Measurements from ENCODE around the gene ANKRD34C. TPM values are rescaled to one million over a fixed set of nuclear protein-coding genes. Genes with fewer than 3 reads are reported as not detected.

ANKRD34C gene
- polyA plus RNA-seq, 1 donor (not counting 4 experiments of a cell fraction or from before 2014, with no cell fraction given): not detected

DNA sequence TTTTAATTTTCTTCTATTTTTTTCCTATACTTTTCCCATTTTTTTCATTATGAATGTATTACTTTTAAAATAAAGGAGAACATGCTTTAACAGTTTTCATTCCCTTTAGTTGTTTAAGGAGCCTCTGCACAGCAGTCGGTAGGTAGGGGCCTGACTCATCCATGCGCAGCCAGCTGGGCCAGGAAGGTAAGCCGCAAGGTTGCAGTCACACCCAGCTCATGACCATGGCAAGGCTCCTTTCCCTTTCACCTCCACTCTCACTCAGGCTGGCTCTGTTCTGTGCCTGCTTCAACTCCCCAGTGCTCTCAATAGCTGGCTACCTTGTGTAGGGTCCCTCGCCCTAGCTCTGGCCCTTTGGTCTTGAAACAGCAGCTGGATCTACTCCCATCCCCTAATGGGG is 17.4 kb upstream of the ANKRD34C start:
- no peaks in the 10 kb centered on the region for H3K9me3 ChIP-seq (ENCODE audit: control insufficient read depth, low read depth, low read length)
- H3K4me1 ChIP-seq (ENCODE audit: control insufficient read depth, extremely low read depth, insufficient read depth, low read length): no peaks in the 10 kb centered on the region
- no peak for FAIRE-seq
- H2AFZ ChIP-seq (ENCODE audit: control insufficient read depth, low read length): no peak overlapping the region
- no peaks in the 10 kb centered on the region for H4K20me1 ChIP-seq (ENCODE audit: control insufficient read depth, extremely low read depth, insufficient read depth, low read length)
- no peak overlapping the region for H3K9ac ChIP-seq (ENCODE audit: control insufficient read depth, extremely low read depth, insufficient read depth, low read length)
- no peak overlapping the region for H3K4me2 ChIP-seq (ENCODE audit: control insufficient read depth, extremely low read depth, insufficient read depth, low read depth, low read length)
- no peak for TF ChIP-seq CTCF (optimal IDR thresholded peaks at IDR 0.05 in 1 of 3, IDR thresholded peaks at IDR 0.05 in 1 of 3, conservative IDR thresholded peaks at IDR 0.05 in 1 of 3; ENCODE audit: extremely low read depth in 1 of 3, insufficient read depth in 2 of 3, low read length in 3 of 3)
- no peak for TF ChIP-seq EZH2 (IDR thresholded peaks at IDR 0.05; ENCODE audit: low read length)
- DNase-seq (ENCODE audit: low read depth, low spot score): no peak
- H3K36me3 ChIP-seq (ENCODE audit: control insufficient read depth in 2 of 2, extremely low read depth in 1 of 2, insufficient read depth in 2 of 2, low read length in 2 of 2): no peaks in the 10 kb centered on the region
- H3K27me3 ChIP-seq (ENCODE audit: control insufficient read depth, extremely low read depth, insufficient read depth, low read length): peaks cover 3% of the 10 kb centered on the region
- no peaks in the 10 kb centered on the region for H3K9me1 ChIP-seq (ENCODE audit: control insufficient read depth, extremely low read depth, insufficient read depth, low read length)
- no peak overlapping the region for H3K27ac ChIP-seq (ENCODE audit: control insufficient read depth, insufficient read depth, low read length)
- dilution Hi-C loops (cut with MboI; ENCODE audit: extremely low pct_ligation_motif_present, low sequenced_read_pairs): no loop called here
- H3K79me2 ChIP-seq (ENCODE audit: control insufficient read depth, insufficient read depth, low read length): no peaks in the 10 kb centered on the region
- no peak overlapping the region for H3K4me3 ChIP-seq (ENCODE audit: control insufficient read depth in 2 of 3, extremely low read depth in 1 of 3, insufficient read depth in 2 of 3, low read depth in 1 of 3, low read length in 3 of 3)

DNA sequence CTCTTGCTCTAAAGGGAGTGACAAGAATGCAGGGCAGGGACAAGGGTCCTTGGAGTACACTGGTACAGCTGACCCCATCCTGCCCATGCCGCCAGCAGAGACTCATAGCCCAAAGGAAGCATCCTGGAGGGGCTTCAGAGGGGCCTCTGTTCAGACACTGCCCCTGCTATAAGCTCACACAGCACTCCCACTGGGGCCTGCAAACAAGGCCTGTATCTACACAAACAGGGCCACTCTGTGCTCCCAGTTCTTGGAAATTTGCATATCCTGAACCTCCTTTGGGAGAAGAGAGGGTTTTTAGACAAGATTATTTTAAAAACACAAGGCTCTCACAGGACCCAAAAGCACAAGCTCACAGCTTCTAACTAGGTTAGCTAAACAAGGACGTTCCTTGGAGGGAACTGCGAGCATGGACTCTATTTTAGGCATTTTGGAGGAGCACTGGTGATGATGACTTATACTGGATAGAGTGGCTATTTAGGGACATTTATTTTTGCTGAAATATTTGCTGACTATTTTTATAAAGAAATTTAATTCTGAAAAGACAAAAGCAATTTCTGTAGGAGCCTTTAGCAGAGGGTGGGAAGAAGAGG is 16.4 kb upstream of the ANKRD34C start:
- Histone ChIP-seq H3K9me1 (ENCODE audit: control insufficient read depth, extremely low read depth, insufficient read depth, low read length) (no peaks in the 10 kb centered on the region), H3K79me2 (ENCODE audit: control insufficient read depth, insufficient read depth, low read length) (no peaks in the 10 kb centered on the region), H3K4me3 (ENCODE audit: control insufficient read depth in 2 of 3, extremely low read depth in 1 of 3, insufficient read depth in 2 of 3, low read depth in 1 of 3, low read length in 3 of 3) (no peak overlapping the region), H4K20me1 (ENCODE audit: control insufficient read depth, extremely low read depth, insufficient read depth, low read length) (no peaks in the 10 kb centered on the region), H3K9me3 (ENCODE audit: control insufficient read depth, low read depth, low read length) (no peaks in the 10 kb centered on the region), H3K9ac (ENCODE audit: control insufficient read depth, extremely low read depth, insufficient read depth, low read length) (no peak overlapping the region), H3K4me2 (ENCODE audit: control insufficient read depth, extremely low read depth, insufficient read depth, low read depth, low read length) (no peak overlapping the region), H3K27ac (ENCODE audit: control insufficient read depth, insufficient read depth, low read length) (no peak overlapping the region), H3K36me3 (ENCODE audit: control insufficient read depth in 2 of 2, extremely low read depth in 1 of 2, insufficient read depth in 2 of 2, low read length in 2 of 2) (no peaks in the 10 kb centered on the region), H3K27me3 (ENCODE audit: control insufficient read depth, extremely low read depth, insufficient read depth, low read length) (peaks cover 3% of the 10 kb centered on the region), H2AFZ (ENCODE audit: control insufficient read depth, low read length) (no peak overlapping the region), H3K4me1 (ENCODE audit: control insufficient read depth, extremely low read depth, insufficient read depth, low read length) (no peaks in the 10 kb centered on the region)
- TF ChIP-seq CTCF (optimal IDR thresholded peaks at IDR 0.05 in 1 of 3, IDR thresholded peaks at IDR 0.05 in 1 of 3, conservative IDR thresholded peaks at IDR 0.05 in 1 of 3; ENCODE audit: extremely low read depth in 1 of 3, insufficient read depth in 2 of 3, low read length in 3 of 3) (no peak), EZH2 (IDR thresholded peaks at IDR 0.05; ENCODE audit: low read length) (no peak)
- dilution Hi-C loops (cut with MboI; ENCODE audit: extremely low pct_ligation_motif_present, low sequenced_read_pairs): no loop called here
- FAIRE-seq (no peak), DNase-seq (ENCODE audit: low read depth, low spot score) (no peak)
